Stimulated activated naive CD4-positive, alpha-beta T cell treated with Interleukin-2 at 50 U/mL for 16 hours (primary cell): ENCODE measurements around the gene NSDHL.
"Not testable (repeated sequence)": the region's sequence is repeated elsewhere in the genome, so short reads cannot be mapped to it uniquely, and the experiment has no call there.

Source experiments
- DNase-seq: peaks from one replicate; lab custom pipeline; 2025; lab: John Stamatoyannopoulos, UW

The NSDHL gene

DNA sequence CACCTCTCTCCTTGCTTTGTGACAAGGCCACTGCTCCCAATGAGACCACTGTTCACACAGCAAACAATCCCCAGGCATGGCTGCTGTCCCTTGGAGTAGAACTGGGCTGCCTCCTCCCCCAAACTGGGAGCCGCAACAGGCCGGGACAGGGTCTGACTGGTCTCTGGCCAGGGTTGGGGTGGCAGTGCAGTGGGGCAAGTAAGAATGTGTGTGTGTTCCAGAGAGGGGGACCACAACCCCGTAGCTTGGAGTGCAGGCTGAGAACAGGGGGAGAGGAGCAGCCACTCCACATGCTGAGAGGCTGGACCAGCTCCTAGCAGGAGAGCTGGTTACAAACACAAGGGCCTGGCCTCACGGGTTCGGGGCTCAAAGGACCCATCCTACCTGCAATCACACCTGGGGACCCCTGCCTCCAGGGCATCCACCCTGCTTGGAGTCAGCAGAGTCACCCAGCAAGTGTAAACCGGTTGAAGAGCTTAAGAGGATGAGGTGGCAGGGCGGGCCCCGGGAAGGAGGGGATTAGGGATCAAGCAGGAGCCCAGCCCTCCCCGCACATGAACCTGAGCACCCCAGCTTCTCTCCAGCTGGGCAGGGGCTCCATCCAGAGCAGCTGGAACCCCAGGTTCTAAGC lies 63.2 kb downstream of the NSDHL start:
- DNase-seq = no peak

DNA sequence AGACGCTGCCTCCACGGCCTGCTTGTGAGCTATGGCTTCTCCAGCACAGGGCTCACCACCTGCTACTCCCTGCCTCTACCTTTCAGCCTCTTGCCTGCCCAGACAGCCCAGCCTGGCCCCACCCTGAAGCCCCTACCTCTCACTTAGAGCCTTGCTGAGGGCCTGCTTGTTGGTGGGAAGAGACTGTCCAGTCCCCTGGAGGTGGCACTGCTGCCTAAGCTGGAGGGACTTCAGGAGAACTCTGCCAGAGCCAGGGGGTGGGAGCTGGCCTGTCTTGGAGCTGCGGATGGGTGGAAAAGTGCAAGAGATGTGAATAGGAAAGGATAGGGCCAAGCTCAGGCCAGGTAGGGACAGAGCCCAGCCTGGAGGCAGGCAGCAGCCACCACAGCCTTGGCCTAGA lies 64.3 kb downstream of the NSDHL start:
- DNase-seq = no peak

- DNase-seq = no peak
Measured at GRCh38 chrX:152895724-152896420, 65.0 kb downstream of the NSDHL start.

DNA sequence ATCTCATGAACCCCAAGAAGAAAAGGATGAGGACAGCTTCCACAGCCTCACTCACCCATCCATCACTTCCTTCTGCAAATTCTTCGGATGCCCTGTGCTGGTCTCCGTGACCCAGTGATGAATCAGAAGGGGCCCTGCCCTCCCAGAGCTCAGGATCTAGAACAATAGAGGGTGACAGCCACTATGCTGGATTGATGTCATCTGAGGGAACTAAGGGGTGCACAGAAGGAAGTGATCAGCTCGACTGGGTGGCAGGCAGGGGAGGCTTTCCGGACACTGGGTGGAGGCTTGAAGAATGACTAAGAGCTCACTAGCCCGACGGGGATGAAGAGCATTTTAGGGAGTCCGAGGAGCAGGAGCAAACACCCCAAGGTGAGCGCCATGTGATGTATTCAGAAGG lies 65.6 kb downstream of the NSDHL start:
- DNase-seq = no peak

- no peak for DNase-seq
Measured at GRCh38 chrX:152897222-152898131, 66.6 kb downstream of the NSDHL start, which contains the start of gene ZNF185. Gene ZNF185 (plus strand): TSS chrX:152898067. CDS start chrX:152914490, 16,423 bp downstream.

DNA sequence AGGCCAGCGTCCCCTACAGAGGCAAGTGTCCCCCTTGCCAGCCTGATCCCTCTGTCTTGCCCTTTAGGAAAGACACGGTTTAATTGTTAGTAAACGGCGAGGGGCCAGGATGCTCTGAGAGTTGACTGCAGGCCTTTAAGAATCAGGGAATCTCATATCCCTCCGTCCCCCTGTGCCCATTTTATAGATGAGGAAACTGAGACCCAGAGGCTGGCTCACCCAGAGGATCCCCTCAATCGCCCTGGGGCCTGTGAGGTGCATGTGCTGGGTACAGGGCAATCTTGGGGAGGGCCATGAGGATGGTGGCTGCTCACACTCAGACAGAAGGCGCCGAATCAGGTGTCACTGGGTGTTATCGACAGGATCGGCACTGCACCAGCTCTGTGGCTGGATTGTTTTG lies 67.6 kb downstream of the NSDHL start:
- no peak for DNase-seq

DNA sequence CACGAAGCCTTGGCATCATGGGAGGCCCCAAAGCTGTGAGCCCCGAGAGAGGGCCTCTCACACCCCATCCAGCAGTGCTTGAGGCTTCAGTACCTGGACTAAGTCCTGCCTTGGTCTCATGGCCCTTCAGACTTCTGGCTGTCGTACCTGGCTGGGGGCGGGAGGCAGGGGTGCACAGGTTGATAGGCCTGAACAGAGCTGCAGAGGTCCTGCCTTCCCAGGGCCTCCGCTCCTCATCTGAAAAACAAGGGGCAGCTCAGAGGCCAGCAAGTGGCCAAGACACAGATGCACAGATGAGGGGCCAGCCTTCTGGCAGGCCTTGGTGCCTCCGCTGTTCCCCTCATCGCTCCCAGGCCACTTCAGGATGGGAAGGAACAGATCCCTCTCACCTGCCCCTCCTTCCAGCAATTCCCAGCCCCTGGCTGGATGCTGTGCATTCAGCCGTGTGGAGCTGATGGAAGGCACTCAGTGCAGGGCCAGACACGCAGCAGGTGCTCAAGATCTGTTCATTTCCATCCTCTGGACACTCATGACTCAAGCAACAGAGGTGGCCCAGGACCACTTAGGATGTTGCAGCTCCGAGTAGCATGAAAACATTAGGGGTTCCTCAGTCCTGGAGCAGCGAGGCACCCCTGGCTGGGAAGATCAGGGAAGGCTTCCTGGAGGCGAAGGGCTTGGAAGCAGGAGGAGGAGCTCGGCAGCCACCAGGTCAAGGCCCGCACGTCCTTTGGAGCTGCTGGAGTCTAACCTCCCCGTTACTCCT lies 68.4 kb downstream of the NSDHL start:
- DNase-seq = no peak

DNA sequence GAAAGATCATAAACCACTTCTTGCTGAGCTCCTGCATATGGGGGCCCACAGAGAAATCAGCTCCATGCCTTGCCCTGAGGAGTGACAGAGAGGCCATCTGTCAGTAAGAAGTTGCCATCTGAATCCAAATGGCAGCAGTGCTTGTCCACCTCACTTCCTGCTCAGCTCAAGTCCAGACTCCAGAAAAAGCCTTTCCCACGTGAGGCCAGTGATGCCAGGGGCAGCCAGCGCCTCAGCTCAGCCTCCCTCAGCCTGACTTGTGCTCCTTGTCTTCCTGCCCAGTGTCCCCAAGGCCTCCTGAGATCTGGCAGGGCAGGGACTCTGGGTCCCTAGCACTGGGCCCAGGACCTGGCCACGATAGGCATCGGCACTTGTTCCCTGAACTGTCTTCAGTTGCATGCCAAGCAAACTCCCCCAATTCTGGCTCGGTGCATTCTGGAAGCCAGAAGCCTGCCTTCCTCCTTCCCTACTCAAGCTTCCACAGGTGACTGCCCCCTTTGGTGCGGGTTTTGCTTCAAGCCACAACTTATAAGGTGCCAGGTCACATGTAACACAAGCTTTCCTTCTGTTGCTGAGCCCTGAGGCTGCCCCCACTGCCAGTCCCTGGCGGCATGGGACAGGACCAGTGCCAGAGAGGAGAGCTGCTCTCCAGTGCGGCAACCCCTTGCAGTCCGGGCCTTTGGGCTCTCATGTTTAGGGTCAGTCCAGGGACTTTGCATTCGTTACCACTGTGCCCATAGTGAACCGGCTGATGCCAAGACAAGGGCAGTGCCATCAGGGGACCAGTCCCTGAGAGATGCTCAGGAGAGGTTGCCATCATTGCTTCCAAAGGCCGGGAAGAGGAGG lies 69.2 kb downstream of the NSDHL start:
- no peak for DNase-seq

- DNase-seq = no peak
Measured at GRCh38 chrX:152900937-152901445, 70.1 kb downstream of the NSDHL start.

DNA sequence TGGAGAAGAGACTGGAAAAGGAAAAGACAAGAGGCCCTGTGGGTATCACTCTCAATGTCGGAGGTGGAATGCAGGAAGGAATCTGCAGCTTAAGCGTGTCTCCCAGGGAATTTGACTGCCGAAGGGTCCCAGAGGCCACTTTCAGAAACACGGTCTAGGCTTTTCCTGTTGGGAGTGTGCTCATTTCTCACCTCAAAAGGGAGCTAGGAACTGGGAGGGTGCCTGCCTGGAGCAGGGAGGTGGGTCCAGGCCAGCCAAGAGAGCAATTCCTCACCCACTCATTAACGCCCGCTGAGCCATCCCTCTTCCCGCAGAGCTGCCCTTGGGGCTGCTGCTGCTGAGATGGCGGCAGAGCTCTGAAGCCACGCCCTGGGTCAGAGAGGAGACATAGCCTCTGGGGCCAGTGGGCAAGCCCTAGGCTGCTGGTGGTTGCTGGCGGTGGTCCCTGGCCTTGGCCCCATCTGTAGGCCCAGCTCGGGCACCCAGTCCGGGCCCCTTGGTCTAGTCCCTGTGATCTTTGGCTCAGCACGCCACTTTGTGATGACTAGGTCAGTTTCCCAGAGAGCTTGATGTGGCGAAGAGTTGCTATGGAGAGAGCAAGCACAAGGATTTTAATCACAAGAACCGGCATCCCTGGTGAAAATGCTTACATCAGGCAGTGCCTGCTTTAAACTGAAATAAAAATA lies 71.1 kb downstream of the NSDHL start:
- DNase-seq = no peak

DNA sequence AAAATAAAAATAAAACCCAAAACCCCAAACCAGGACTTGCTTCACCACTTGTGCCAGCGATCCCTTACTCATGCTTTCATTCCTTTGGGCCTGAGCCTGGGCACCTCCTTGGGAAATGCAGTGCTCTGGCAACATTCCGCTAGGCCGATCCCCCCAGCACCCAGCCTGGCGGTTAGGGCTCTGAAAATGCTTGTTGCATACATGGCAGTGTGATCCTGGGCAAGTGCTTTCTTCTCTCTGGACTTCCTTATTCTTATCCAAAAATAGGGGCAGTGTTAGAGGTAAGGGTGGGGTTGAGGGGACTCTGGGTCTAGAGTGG lies 71.6 kb downstream of the NSDHL start:
- DNase-seq = no peak

DNA sequence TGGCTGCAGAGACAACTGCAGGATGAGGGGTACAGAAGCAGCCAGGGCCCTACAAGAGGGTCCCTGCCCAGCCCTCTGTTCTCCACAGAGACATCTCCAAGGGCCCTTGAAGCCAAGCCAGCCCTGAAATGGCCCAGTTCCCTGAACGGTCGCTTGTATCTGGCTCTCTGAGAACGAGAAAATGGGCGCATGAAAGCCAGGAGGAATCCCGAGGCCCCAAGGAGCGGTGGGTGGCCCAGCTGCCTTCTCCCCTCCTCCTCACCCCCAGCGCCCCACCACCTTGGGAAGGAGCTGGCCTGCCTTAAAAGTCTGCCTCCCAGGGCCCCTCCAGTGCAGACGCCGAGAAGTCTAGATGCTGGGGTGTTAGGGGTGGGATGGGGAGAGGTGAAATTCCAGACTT lies 72.7 kb downstream of the NSDHL start:
- DNase-seq = no peak

DNA sequence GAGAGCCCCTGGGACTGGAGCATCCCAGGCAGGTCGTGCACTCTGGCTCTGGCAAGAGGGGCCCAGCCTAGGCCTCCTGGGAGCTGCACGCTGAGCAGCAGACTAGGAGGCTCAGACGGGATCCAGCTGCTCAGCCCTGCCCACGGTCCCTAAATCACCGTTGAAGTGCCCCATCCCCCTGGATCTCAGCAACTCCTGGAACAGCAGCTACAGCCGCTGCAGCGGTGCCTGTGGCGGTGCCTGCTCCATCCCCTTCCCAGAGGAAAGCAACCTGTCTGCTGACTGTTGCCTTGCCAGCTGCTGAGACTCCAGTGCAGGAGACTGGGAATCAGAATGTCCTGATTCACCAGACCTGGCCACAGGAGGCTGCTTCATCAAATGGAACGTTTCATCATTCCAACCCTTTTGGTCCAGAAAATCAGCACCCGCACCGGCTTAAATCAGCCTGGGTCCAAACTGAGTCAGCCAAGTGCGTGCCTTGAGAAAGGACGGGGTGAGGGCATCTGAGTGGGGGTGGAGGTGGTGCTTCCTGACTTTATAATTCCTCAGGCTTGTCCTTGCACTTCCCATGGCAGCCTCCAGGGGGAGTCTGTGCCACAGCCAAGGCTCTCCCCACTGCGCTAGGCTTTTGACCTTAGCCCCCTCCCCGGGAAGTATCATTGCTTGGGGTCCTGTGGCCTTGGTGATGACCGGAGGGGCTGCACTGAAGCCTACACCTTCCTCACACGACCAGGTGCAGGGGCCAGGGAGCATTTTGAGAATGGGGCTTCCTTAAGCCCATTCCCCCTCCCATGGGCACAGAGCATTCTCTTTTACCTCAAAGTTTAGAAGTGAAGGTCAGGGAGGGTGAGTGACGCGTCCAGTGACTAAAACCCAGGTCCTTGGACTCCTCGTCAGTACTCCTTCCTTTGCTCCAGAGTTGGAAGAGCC lies 73.6 kb downstream of the NSDHL start:
- peak; percentile 17 for DNase-seq

- no peak for DNase-seq
Measured at GRCh38 chrX:152905081-152905420, 74.2 kb downstream of the NSDHL start.

DNA sequence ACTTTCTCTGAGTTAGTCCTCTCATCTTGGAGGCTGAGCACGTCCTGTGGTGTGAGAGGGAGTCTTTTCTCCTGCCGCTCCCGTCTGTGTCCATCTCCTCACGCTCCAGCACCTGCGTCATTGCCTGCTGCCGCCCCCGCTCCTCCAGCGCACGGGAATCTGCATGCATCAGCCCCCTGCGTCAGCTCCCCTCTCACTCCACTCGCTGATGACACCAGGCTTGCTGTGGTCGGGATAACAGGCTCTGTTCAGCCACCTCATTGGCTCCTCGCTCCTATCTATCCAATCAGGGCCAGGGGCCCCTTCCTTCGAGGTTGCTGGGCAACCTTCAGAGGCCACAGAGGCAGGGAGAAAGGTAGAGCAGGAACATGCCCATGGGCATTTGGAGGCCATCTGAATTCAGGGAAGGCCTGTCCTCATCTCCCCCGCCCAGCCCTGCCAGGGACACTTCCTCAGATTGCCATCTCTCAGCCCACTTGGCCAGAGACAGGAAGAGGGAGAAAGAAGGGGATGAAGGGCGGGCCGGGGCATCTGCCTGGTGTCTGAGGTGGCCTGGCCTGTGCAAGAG lies 76.3 kb downstream of the NSDHL start:
- DNase-seq = no peak

GRCh38 chrX:152908486-152908885 lies 77.6 kb downstream of the NSDHL start:
- no peak for DNase-seq

GRCh38 chrX:152910018-152910417 lies 79.2 kb downstream of the NSDHL start:
- not testable (repeated sequence) for DNase-seq

GRCh38 chrX:152912106-152912505 lies 81.2 kb downstream of the NSDHL start:
- no peak for DNase-seq

DNA sequence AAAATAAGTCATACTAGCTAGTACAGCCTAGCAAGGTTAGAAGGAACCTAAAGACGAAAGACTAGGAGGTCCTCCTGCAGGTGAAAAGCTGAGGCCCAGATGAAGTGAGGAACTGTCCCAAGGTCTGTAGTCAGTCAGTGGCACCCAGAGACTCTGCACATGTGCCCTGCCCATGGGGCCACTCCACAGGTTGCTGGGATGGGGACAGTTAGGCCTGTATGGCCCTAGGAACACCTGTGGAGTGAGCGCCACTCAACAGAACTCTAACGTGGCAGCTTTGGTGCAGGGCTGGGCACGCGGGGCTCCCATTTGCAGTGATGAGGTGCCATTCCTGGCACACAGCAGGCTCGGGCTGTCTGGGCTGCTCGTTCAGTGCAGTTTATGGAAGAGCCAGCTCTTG lies 81.8 kb downstream of the NSDHL start:
- no peak for DNase-seq
